SK-N-DZ (cell line): ENCODE data around the gene PLA1A. TPM values are rescaled to one million over a fixed set of nuclear protein-coding genes. Genes with fewer than 3 reads are reported as not detected.
"Not testable (repeated sequence)": the region's sequence is repeated elsewhere in the genome, so short reads cannot be mapped to it uniquely, and the experiment has no call there.

ENCODE experiments used
- DNase-seq: peaks from one replicate; pipeline ENCODE4 v3.0.0-alpha.2; 2015; ENCODE audit warnings: low spot score
- polyA plus RNA-seq, 2 experiments: library from polyadenylated mRNA; depleted of rRNA; stranded (reverse); fragments of >200 nt; gene quantifications; 2 replicates each; pipeline ENCODE4 v1.2.3, GENCODE V29; 2014

The PLA1A gene
- polyA plus RNA-seq (2014; cell fraction: cytosol; rRNA removed) = not detected in 2 replicates
- not detected in 2 replicates for polyA plus RNA-seq (2014; cell fraction: nucleus; rRNA removed)

DNA sequence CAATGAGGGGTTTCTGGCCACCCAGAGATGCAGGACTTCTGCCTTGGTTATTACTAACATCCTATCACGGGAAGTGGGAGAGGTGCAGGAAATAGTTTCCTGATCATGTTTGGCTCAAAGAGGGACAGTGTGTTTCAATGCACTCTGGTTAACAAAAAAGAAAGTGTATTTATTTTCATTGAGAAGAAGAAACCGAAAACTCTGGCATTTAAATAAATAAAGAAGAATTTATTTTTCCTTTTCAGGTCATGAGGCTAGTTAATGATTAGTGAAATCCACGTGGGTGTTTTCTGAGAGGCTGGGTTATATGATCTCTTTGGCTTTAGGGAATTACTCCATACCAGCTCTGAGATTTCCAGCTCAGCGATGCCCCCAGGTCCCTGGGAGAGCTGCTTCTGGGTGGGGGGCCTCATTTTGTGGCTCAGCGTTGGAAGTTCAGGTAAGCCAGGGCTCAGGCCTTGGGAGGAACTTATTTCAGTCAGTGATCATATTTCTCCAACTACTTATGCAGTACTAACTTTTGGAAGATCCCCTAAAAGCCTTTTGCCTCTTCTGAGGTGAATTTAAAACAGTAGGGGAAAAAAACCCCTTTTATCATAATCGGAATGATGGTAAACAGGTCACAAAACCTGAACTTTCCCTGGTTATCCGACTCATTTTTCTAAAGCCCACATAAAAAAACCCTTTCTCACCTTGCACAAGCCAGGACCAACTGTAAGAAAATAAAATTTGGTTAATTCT, at the start of gene PLA1A:
Gene PLA1A (plus strand): TSS at position 338 of the 741 bp plus-strand sequence. CDS start 29 bp downstream, at position 367.
- no peak for DNase-seq

DNA sequence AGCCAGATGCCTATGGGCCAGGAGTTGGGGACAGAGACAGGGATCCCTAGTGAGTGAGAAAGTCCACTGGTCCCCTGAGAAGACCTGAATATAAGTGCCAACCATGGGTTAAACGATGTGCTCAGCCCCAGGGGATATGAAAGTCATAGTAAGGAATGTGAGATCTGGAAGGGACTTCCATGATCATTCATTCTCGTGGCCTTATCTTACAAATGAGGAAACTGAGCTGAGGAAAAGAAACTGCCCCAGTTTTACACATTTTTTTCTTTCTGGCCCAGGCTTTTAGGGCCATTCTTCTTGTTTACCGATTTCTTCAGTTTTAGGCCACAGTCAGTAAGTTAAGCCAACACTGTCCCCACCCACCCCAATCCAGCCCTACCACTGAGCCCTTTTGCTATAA, 49.3 kb upstream of the PLA1A start:
- no peak for DNase-seq

DNA sequence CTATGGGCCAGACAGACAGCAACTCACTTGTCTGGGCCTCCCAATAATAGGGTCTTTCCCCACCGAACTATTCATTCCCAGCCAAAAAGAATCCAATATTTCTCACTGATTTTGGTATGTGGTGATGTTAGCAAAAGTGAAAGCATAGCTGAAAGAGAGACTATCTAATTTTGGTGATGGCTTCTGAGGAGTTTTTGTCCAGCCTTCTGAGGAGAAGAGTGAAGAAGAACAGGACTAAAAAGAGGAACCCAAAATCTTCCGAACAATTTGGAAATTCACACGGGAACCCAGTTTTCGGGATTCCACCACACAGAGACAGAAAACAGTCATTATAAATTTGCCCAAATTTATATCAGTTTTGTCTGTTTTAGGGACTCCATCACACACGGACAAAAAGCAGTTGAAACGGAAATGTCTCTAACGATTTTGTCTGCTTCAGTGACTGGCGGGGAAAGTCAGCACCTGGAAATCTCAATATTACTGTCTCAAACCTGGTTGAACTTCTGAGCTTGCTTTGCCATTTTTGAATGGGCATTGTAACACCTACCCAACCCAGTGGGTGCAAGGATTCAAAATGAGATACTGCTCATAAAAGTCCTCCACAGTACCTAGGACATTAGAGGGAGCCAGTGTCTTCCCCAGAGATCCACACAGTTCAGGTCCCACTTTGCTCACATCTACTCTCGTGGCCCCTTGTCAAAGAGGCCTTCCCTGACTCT, 47.3 kb upstream of the PLA1A start:
- DNase-seq = no peak

GRCh38 chr3:119551598-119551997, 46.1 kb upstream of the PLA1A start:
- peak; percentile 81 for DNase-seq

GRCh38 chr3:119552928-119553327, 44.8 kb upstream of the PLA1A start:
- DNase-seq = not testable (repeated sequence)

DNA sequence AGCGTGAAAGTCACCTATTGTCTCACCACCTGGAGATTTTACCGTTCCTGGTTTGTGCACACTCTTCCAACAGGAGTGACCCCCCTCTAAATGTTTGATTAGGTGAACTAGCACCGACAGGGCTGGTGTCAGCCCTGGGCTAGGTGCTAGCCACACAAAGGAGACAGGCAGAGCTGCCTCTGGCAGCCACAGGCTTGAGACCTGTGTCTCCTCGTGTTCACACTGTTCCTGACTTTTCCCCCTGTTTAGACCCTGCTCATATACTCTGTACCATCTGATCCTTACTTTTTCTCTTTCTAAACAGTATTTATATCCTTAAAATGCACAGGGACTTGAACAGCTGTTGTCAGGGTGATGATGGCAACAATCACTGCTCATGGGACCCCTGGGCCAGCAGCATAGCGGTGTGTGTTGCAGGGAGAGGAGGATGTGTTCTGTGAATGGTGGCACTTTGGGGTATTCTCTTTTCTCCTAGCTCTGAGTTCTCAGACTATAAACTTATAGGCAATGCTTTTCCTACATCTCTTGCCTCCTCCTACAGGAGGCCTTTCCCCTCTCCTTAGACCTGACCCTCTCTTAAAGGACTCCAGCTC, 43.8 kb upstream of the PLA1A start:
- no peak for DNase-seq

DNA sequence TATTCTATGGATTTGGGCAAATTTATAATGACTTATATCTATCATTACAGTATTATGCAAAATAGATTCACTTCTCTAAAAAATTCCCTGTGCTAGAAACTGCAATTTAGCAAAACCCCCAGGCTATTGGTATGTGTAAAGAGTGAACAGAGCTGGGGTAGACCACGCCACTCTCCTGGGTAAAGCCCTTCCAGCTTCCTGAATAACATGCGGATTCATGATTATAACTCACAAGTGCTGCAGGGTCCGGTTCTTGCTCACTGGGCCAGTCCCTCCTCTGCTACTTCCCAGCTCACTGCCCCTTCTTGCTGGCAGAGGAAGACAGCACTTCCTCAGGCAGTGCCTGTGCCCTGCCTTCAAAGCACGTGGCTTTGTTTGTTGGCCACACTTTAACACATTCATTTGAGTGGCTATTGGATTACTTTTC, 42.4 kb upstream of the PLA1A start:
- DNase-seq = no peak

DNA sequence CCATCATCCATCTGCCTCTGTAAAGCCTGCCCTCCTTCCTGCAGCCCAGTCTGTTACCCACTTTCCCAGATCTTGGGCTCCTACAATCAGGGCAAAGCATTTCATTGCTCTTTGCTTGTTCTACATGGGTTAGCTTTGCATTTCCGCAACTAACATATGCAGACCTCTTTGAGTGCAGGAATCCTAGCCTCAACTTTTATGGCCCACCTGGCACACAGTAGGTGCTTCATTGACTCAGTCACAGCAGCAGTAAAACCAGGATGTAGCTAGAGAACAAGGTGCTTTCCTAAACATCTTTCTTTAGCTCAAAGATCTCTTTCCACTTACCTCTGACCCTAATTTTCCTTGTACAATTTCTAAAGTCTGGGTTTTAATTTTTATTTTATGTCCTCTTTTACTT, 41.8 kb upstream of the PLA1A start:
- no peak for DNase-seq

DNA sequence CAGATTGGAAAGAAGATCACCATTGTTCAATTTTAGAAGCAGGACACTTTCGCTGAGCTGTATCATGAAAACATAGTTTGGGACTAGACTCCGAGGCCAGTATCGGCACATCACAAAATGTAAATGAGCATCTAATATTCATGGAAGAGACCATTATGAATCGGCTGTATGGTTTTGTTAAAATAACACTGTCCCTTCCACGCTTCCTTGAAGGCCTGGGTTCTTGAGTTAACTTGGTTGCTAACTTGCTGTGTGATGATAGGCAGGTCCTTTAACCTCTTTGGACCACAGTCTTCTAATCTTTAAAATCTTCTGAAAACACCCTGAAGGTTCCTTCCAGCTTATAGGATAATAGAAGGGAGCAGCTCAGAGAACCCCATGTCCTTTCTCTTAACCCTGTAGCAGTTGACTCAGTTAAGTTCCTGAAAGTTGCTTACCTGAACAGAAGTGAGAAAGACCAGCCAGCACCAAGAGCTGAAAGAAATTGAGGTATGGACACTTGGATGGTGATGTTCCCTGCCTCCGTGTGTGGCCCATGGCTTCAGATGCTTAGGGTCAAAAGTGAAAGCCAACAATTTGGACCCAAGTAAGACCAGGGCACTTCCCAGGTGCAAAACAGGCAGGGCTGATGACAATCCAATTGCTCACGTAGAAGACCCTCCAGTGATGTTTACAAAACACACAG, 40.4 kb upstream of the PLA1A start:
- DNase-seq = no peak

DNA sequence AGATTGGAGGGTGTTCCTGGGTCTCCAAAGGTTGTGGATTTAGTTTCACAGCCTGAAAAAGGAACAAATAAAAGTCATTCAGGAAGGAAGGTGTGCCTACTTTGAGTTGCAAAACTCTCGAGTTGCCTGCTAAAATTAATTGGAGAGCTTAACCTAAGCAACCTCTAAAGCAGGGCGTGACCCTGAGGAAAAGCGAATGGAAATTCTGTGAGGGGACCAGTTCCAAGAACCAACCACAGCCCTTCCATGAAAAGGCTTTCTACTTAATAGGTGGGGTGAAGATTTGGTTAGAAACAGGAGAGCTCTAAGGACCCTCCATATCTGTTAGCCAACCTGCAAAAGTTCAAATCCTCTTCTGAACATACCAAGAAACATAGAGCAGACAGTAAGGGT, 39.8 kb upstream of the PLA1A start:
- no peak for DNase-seq

GRCh38 chr3:119558626-119559317, 38.9 kb upstream of the PLA1A start:
- no peak for DNase-seq

- peak; percentile 31 for DNase-seq
These were observed 38.2 kb upstream of the PLA1A start, which contains the start of gene CD80 for GRCh38 chr3:119559441-119559963. CD80 (minus strand) TSS chr3:119559614; CDS start chr3:119557728, 1,886 bp downstream.

GRCh38 chr3:119560160-119560559, 37.5 kb upstream of the PLA1A start:
- DNase-seq = no peak

DNA sequence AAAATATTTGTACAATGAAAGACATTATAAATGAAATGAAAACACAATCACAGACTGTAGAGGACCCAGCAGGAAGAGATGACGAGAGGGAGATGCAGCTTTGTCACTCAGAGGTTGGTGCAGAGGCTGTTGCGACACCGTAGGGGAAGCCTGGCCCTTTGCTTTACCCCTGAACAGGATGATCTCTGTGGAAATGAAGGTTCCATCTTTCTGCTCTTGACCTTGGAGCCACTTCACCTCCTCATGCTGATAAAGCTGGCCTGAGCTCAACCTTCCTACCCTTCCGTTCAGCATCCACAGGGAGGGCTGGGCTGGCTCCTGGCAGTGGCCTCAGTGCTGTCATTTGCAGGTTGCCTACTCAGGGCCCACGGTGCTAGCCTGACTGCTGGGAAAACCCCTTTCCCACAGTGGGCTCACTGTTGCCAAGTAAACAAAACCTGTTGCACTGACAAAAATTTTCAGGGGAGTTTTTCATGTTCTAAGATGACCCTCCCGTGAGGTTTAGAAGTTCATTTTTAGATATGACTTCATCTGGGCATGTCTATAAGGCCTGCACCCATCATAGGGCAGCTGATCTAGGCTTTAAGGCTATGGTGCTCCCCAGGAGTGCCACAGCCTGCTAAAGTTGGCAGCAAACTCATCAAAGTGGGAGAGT, 35.3 kb upstream of the PLA1A start:
- DNase-seq = no peak

DNA sequence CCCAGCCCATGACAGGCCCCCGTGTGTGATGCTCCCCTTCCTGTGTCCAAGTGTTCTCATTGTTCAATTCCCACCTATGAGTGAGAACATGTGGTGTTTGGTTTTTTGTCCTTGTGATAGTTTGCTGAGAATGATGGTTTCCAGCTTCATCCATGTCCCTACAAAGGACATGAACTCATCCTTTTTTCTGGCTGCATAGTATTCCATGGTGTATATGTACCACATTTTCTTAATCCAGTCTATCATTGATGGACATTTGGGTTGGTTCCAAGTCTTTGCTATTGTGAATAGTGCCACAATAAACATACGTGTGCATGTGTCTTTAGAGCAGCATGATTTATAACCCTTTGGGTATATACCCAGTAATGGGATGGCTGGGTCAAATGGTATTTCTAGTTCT, 34.4 kb upstream of the PLA1A start:
- not testable (repeated sequence) for DNase-seq

DNA sequence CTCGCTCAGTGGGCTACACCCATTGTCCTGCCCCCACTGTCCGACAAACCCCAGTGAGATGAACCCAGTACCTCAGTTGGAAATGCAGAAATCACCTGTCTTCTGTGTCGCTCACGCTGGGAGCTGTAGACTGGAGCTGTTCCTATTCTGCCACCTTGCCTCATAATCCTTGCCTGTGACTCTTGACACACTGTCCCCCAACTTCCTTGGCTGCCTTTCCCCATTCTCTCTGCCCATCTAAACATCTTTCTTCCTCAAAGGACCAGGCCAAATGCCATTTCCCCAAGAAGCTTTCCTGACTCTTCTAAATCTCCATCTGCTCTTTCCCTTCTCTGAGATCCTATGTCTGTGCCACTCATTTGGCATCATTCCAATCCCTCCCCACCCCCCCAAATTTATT, 28.5 kb upstream of the PLA1A start:
- no peak for DNase-seq

DNA sequence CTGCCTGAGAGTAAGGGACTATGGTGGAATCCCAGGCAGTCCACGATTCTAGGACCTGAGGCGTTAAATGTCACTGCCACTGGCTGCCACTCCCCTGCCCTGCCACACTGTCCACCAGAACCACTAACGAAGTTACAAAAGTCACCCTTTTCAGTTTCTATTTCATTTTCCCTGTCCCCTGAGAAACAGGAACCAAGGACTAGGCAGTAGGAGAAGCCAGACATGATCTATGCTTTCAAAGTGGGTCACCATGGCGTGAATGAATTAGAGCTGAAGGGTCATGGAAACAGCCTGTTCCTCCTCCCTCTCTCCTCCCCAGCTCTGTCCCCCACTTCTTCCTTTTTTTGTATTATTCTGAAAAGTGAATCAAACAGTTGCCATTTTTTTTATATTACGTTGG, 27.5 kb upstream of the PLA1A start:
- no peak for DNase-seq

- DNase-seq = no peak
These were observed 26.5 kb upstream of the PLA1A start for GRCh38 chr3:119571230-119571629.

DNA sequence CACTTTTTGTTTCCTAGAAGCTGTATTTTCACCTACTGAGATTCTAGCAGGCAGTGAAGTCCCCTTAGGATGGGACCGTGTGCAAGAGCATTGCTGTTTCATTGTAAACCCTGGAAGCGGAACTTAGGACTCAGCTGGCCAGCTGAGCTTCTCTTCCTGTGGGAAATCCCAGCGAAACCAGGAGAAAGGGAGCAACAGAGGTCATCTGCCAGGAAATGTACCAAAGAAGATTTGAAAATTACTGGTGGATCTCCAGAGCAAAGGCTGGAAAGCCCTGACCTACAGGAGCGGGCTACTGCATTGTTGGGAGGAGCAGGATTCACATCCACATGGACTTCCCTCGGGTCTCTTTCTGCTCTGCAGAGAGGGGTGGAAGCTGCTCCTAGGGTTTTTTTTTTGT, 26.0 kb upstream of the PLA1A start:
- no peak for DNase-seq

DNA sequence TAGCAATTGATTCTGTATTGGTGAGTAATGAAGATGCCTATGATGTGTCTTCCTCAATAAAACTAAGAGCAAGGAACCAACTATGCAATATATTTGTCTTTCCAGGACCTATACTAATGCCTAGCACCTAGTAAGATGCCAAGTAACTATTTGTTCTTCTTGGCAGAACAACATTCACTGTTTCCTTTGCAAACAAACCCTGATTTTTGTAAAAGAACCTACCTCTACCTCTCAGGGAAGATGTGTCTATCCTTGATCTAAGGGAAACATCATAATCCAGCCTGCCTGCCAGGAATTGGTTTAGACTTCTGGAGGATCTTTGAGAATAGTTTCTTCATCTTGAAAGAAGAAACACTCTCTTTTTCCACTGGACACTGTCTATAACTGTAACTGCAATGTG, 22.2 kb upstream of the PLA1A start:
- DNase-seq = no peak
